MM.1S (cell line): ENCODE data around the gene OSBP2.

Experiments used
- DNase-seq: peaks from one replicate; pipeline ENCODE4 v3.0.0-alpha.2; 2015
- H2AFZ ChIP-seq: fragments of 300-600 bp; sonication (generic); 2 replicates; pipeline ENCODE4 v1.6.0; 2016; ENCODE audit warnings: antibody characterized with exemption, low read length
- H3F3A ChIP-seq: fragments of 300-600 bp; sonication (generic); 2 replicates; pipeline ENCODE4 v1.6.1; 2016; ENCODE audit warnings: mild to moderate bottlenecking, antibody characterized with exemption, low read length, moderate library complexity, mixed read lengths; ENCODE audit not compliant: insufficient read depth
- H3K27ac ChIP-seq: fragments of 300-600 bp; sonication (generic); 2 replicates; pipeline ENCODE4 v1.5.1; 2016; ENCODE audit warnings: mild to moderate bottlenecking, low read length
- H3K27me3 ChIP-seq: fragments of 300-600 bp; sonication (generic); replicated peaks from 2 replicates; pipeline ENCODE4 v1.6.0; 2016; ENCODE audit warnings: low read length; ENCODE audit not compliant: insufficient read depth
- H3K36me3 ChIP-seq: fragments of 300-600 bp; sonication (generic); replicated peaks from 2 replicates; pipeline ENCODE4 v1.6.1; 2016; ENCODE audit warnings: mild to moderate bottlenecking, low read length, mixed read lengths; ENCODE audit not compliant: insufficient read depth
- H3K4me1 ChIP-seq: fragments of 300-600 bp; sonication (generic); 2 replicates; pipeline ENCODE4 v1.6.1; 2016; ENCODE audit warnings: low read length, mixed read lengths
- H3K4me2 ChIP-seq: fragments of 300-600 bp; sonication (generic); 2 replicates; pipeline ENCODE4 v1.6.0; 2016; ENCODE audit warnings: low read depth, low read length
- H3K4me3 ChIP-seq: fragments of 300-600 bp; sonication (generic); 2 replicates; pipeline ENCODE4 v1.5.1; 2016; ENCODE audit warnings: low read length, mixed read lengths
- H3K79me2 ChIP-seq: fragments of 300-600 bp; sonication (generic); 2 replicates; pipeline ENCODE4 v1.6.1; 2016; ENCODE audit warnings: mixed run types, low read length, mixed read lengths
- H3K9ac ChIP-seq: fragments of 300-600 bp; sonication (generic); 2 replicates; pipeline ENCODE4 v1.6.1; 2016; ENCODE audit warnings: low read length, mixed read lengths
- H3K9me2 ChIP-seq: fragments of 300-600 bp; sonication (generic); replicated peaks from 2 replicates; pipeline ENCODE4 v1.6.1; 2016; ENCODE audit warnings: mild to moderate bottlenecking, low read length, mixed read lengths; ENCODE audit not compliant: insufficient read depth
- H3K9me3 ChIP-seq: fragments of 300-600 bp; sonication (generic); replicated peaks from 2 replicates; pipeline ENCODE4 v1.6.1; 2016; ENCODE audit warnings: mild to moderate bottlenecking, low read length, mixed read lengths; ENCODE audit not compliant: insufficient read depth
- H4K20me1 ChIP-seq: fragments of 300-600 bp; sonication (generic); 2 replicates; pipeline ENCODE4 v1.6.1; 2016; ENCODE audit warnings: mild to moderate bottlenecking, low read length, moderate library complexity, mixed read lengths; ENCODE audit not compliant: insufficient read depth
- EZH2 ChIP-seq: fragments of 300-600 bp; sonication (generic); optimal IDR thresholded peaks from 2 replicates; pipeline ENCODE3; 2017; ENCODE audit warnings: low read depth, mild to moderate bottlenecking, antibody characterized with exemption, low read length, mixed read lengths
- EZH2phosphoT487 ChIP-seq: fragments of 300-600 bp; sonication (generic); IDR thresholded peaks from 2 replicates; pipeline ENCODE4 v1.6.1; 2018; ENCODE audit warnings: antibody characterized with exemption, low read length
- TF ChIP-seq, protein P1 (sequence below): fragments of 300-600 bp; sonication (generic); IDR thresholded peaks from 2 replicates; pipeline ENCODE4 v1.5.1; 2016; ENCODE audit warnings: antibody characterized with exemption, low read length, mixed read lengths

OSBP2 gene

DNA sequence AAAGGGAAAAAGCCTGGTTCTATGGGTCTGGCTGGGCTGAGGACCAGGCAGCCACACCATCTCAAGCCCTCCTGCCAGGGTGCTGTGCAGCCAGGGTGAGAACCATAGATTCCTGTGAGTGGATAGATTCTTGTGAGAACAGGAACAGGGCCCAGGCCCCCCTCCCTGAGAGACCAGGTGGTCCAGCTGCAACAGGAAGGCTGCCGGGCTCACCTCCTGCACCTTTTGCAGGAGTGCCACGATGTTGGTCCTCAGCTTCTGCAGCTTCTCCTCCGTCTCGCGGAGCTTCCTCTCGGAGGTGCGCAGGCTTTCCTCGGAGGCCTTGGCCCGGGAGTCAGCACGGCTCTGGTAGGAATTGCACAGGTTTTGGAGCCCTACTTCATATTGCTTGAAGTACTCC, 233.1 kb downstream of the OSBP2 start:
- DNase-seq: no peak
- H3K36me3 ChIP-seq: no peaks in the 10 kb centered on the region
- no peaks in the 10 kb centered on the region for H3K79me2 ChIP-seq
- H2AFZ ChIP-seq: no peak overlapping the region
- no peaks in the 10 kb centered on the region for H3K9me2 ChIP-seq
- no peaks in the 10 kb centered on the region for H4K20me1 ChIP-seq
- H3K27ac ChIP-seq: no peak overlapping the region
- no peaks in the 10 kb centered on the region for H3K27me3 ChIP-seq
- H3K9ac ChIP-seq: no peak overlapping the region
- no peaks in the 10 kb centered on the region for H3F3A ChIP-seq
- no peak overlapping the region for H3K4me2 ChIP-seq
- H3K9me3 ChIP-seq: no peaks in the 10 kb centered on the region
- no peak overlapping the region for H3K4me3 ChIP-seq
- TF ChIP-seq EZH2 (no peak), EZH2phosphoT487 (no peak)
- TF ChIP-seq, protein P1, sequence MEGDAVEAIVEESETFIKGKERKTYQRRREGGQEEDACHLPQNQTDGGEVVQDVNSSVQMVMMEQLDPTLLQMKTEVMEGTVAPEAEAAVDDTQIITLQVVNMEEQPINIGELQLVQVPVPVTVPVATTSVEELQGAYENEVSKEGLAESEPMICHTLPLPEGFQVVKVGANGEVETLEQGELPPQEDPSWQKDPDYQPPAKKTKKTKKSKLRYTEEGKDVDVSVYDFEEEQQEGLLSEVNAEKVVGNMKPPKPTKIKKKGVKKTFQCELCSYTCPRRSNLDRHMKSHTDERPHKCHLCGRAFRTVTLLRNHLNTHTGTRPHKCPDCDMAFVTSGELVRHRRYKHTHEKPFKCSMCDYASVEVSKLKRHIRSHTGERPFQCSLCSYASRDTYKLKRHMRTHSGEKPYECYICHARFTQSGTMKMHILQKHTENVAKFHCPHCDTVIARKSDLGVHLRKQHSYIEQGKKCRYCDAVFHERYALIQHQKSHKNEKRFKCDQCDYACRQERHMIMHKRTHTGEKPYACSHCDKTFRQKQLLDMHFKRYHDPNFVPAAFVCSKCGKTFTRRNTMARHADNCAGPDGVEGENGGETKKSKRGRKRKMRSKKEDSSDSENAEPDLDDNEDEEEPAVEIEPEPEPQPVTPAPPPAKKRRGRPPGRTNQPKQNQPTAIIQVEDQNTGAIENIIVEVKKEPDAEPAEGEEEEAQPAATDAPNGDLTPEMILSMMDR: no peak
- H3K4me1 ChIP-seq: no peaks in the 10 kb centered on the region

DNA sequence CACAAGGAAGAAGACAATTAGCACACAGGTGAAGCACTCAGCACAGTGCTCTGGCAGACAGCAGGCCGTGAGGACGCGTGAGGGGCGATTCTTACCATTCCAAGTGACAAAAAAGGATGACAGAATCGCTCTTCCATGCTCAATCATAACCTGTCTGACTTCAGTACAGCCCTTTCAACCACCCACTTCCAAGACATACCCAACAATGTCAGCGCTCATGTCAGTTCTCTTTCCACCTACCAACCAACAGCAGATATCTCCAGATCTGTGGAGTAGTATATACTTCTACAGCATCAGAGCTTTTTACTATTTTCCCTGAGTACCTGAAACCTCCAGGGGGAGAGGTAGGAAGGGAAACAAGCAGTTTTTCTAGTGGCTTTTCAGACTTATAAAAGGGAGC, 233.7 kb downstream of the OSBP2 start:
- H3K27me3 ChIP-seq: no peaks in the 10 kb centered on the region
- H3K4me2 ChIP-seq: no peak overlapping the region
- no peak for TF ChIP-seq EZH2phosphoT487
- TF ChIP-seq, protein P1: no peak
- TF ChIP-seq EZH2: no peak
- H4K20me1 ChIP-seq: no peaks in the 10 kb centered on the region
- H3K79me2 ChIP-seq: no peaks in the 10 kb centered on the region
- no peak overlapping the region for H2AFZ ChIP-seq
- H3K9ac ChIP-seq: no peak overlapping the region
- no peaks in the 10 kb centered on the region for H3K4me1 ChIP-seq
- H3K36me3 ChIP-seq: no peaks in the 10 kb centered on the region
- no peak for DNase-seq
- H3K9me2 ChIP-seq: no peaks in the 10 kb centered on the region
- H3F3A ChIP-seq: no peaks in the 10 kb centered on the region
- H3K9me3 ChIP-seq: no peaks in the 10 kb centered on the region
- no peak overlapping the region for H3K27ac ChIP-seq
- H3K4me3 ChIP-seq: no peak overlapping the region

DNA sequence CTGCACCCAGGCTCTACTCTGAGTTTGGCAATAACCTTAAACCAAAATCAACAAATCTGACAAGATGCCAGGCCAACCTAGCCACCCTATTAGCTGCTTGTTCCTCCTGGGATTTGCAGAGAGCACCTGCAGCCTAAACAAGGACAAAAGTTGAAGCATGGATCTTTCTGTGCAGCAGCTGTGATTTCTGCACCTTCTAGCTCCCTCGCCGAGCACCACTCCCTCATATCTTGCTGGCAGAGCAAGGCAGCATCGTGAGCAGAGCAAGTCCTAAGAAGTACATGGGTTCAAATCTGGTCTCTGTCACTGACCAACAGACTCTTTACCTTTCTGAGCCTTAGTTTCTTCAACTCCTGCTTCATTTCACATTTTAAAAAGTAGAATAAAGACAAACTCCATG, 235.6 kb downstream of the OSBP2 start:
- Histone ChIP-seq H3K27ac (no peak overlapping the region), H3K36me3 (no peaks in the 10 kb centered on the region; the same call in 1 of the 2 replicates), H3K4me1 (no peaks in the 10 kb centered on the region), H2AFZ (no peak overlapping the region), H3K27me3 (no peaks in the 10 kb centered on the region), H3K9me2 (no peaks in the 10 kb centered on the region), H3K79me2 (no peaks in the 10 kb centered on the region), H3K9me3 (no peaks in the 10 kb centered on the region), H3F3A (no peaks in the 10 kb centered on the region), H3K4me2 (no peak overlapping the region), H3K4me3 (no peak overlapping the region), H3K9ac (no peak overlapping the region), H4K20me1 (no peaks in the 10 kb centered on the region)
- TF ChIP-seq EZH2phosphoT487: no peak
- TF ChIP-seq, protein P1: no peak
- no peak for TF ChIP-seq EZH2
- no peak for DNase-seq
